CD14-positive monocyte (primary cell): ENCODE measurements around the gene CDH23. TPM values are rescaled to one million over a fixed set of nuclear protein-coding genes. Genes with fewer than 3 reads are reported as not detected.

Source experiments
- DNase-seq, 3 donors: peaks; one replicate each; pipeline ENCODE4 v3.0.0-alpha.2; 2011 to 2022
- H2AFZ ChIP-seq: 2 replicates; pipeline ENCODE4 v1.6.0; 2012; ENCODE audit warnings: mild to moderate bottlenecking, low read depth, low read length, inconsistent platforms; ENCODE audit not compliant: insufficient read depth, poor library complexity, severe bottlenecking
- H3K27ac ChIP-seq, 2 donors: 1 replicate in 1 of 2; 2 replicates in 1 of 2; pipeline ENCODE4 v1.5.1; 2012 to 2013; ENCODE audit warnings: low read length in 2 of 2, control low read depth in 1 of 2, inconsistent platforms in 1 of 2, low read depth in 1 of 2, mild to moderate bottlenecking in 1 of 2
- H3K27me3 ChIP-seq, 2 donors: one replicate each; pipeline versions ENCODE4 v1.6.0 to v1.6.1; 2011 to 2013; ENCODE audit warnings: low read length in 2 of 2; ENCODE audit not compliant: control insufficient read depth in 2 of 2, insufficient read depth in 2 of 2
- H3K36me3 ChIP-seq, 2 donors: replicated peaks in 1 of 2; 1 replicate in 1 of 2; 2 replicates in 1 of 2; pipeline versions ENCODE4 v1.5.1 to v1.6.1; 2012 to 2013; ENCODE audit warnings: low read length in 2 of 2, control low read depth in 1 of 2, inconsistent platforms in 1 of 2, mild to moderate bottlenecking in 1 of 2; ENCODE audit not compliant: insufficient read depth in 2 of 2, control insufficient read depth in 1 of 2
- H3K4me1 ChIP-seq, 2 donors: 1 replicate in 1 of 2; 2 replicates in 1 of 2; pipeline versions ENCODE4 v1.5.1 to v1.6.1; 2012 to 2013; ENCODE audit warnings: low read length in 2 of 2, control low read depth in 1 of 2, inconsistent platforms in 1 of 2, mild to moderate bottlenecking in 1 of 2, moderate library complexity in 1 of 2; ENCODE audit not compliant: insufficient read depth in 2 of 2, control insufficient read depth in 1 of 2
- H3K4me2 ChIP-seq: replicated peaks from 2 replicates; pipeline ENCODE3; 2012; ENCODE audit warnings: low read length, moderate library complexity, mild to moderate bottlenecking; ENCODE audit not compliant: poor library complexity, severe bottlenecking; ENCODE audit errors: extremely low read depth
- H3K4me3 ChIP-seq, 3 experiments: fragments of 200-600 bp in 1 of 3; sonication (generic) in 1 of 3; replicated peaks in 1 of 3; 1 replicate in 2 of 3; 2 replicates in 1 of 3; pipeline ENCODE4 v1.5.1; 2011 to 2013; ENCODE audit warnings: low read length in 3 of 3, mild to moderate bottlenecking in 3 of 3, control low read depth in 2 of 3, low read depth in 2 of 3, inconsistent platforms in 1 of 3, moderate library complexity in 1 of 3
- H3K79me2 ChIP-seq: 2 replicates; pipeline ENCODE4 v1.6.0; 2012; ENCODE audit warnings: mild to moderate bottlenecking, control low read depth, inconsistent platforms, low read length, moderate library complexity; ENCODE audit not compliant: insufficient read depth
- H3K9ac ChIP-seq: 2 replicates; pipeline ENCODE4 v1.6.0; 2017; ENCODE audit warnings: low read length, mild to moderate bottlenecking; ENCODE audit not compliant: insufficient read depth, poor library complexity, severe bottlenecking
- H3K9me3 ChIP-seq, 2 donors: replicated peaks in 1 of 2; 1 replicate in 1 of 2; 2 replicates in 1 of 2; pipeline versions ENCODE4 v1.5.1 to v1.6.1; 2012 to 2013; ENCODE audit warnings: low read length in 2 of 2, control low read depth in 1 of 2; ENCODE audit not compliant: control insufficient read depth in 1 of 2, insufficient read depth in 1 of 2
- H4K20me1 ChIP-seq: 2 replicates; pipeline ENCODE4 v1.6.0; 2012; ENCODE audit warnings: mild to moderate bottlenecking, low read length, control low read depth, moderate library complexity; ENCODE audit not compliant: insufficient read depth
- H3K27ac Mint-ChIP-seq, 7 donors: one replicate each; pipeline ENCODE4 v1.8.0; 2020; ENCODE audit warnings: mild to moderate bottlenecking in 7 of 7, mixed read lengths in 7 of 7, moderate library complexity in 6 of 7, inconsistent platforms in 2 of 7
- H3K27me3 Mint-ChIP-seq, 3 donors: one replicate each; pipeline ENCODE4 v1.8.0; 2021 to 2022; ENCODE audit warnings: low read depth in 3 of 3, mild to moderate bottlenecking in 3 of 3, mixed read lengths in 3 of 3, moderate library complexity in 3 of 3, inconsistent platforms in 1 of 3
- H3K36me3 Mint-ChIP-seq, 2 donors: one replicate each; pipeline ENCODE4 v1.8.0; 2020; ENCODE audit warnings: mixed read lengths in 2 of 2, inconsistent platforms in 1 of 2, mild to moderate bottlenecking in 1 of 2
- H3K4me1 Mint-ChIP-seq: one replicate; pipeline ENCODE4 v1.8.0; 2020; ENCODE audit warnings: mild to moderate bottlenecking, mixed read lengths
- H3K4me3 Mint-ChIP-seq, 2 donors: one replicate each; pipeline ENCODE4 v1.8.0; 2020; ENCODE audit warnings: mild to moderate bottlenecking in 2 of 2, mixed read lengths in 2 of 2, moderate library complexity in 1 of 2
- H3K9me3 Mint-ChIP-seq, 7 donors: one replicate each; pipeline ENCODE4 v1.8.0; 2020 to 2022; ENCODE audit warnings: mixed read lengths in 7 of 7, mild to moderate bottlenecking in 6 of 7, moderate library complexity in 6 of 7, inconsistent platforms in 2 of 7
- CTCF ChIP-seq: fragments of 200-600 bp; IDR thresholded peaks from one replicate; pipeline ENCODE4 v1.8.0; 2022; ENCODE audit warnings: antibody characterized with exemption, mild to moderate bottlenecking
- WGBS: methylation state at CpG from one replicate; pipeline ENCODE4 v1.1.5; 2013; ENCODE audit warnings: missing lambda C conversion rate; ENCODE audit not compliant: insufficient coverage; 5-methylcytosine and 5-hydroxymethylcytosine counted together
- intact Hi-C, 2 donors: fragments of 100-400 bp; cut with micrococcal nuclease; formaldehyde crosslinking; loops; one replicate each; pipeline versions ENCODE4 v1.15.0 to v1.15.1; 2023
- polyA plus RNA-seq, 3 donors: library from polyadenylated mRNA; depleted of rRNA in 1 of 3; unstranded in 2 of 3; stranded (reverse) in 1 of 3; fragments of 300-500 nt in 2 of 3; fragments of >200 nt in 1 of 3; fragmentation: Illumina TruSeq in 2 of 3; gene quantifications; 1 replicate in 2 of 3; 2 replicates in 1 of 3; pipeline ENCODE4 v1.2.3, GENCODE V29; 2012 to 2021

Gene CDH23
- polyA plus RNA-seq, 3 donors = 8.2 to 36.2 (median 10.5) TPM

GRCh38 chr10:71799608-71800453 lies 403.1 kb downstream of the CDH23 start:
- no peak overlapping the region for H3K4me3 Mint-ChIP-seq
- 0% methylated on average over 1 of the region's 3 CpGs for WGBS
- peaks cover 67% of the 10 kb centered on the region for H3K4me1 Mint-ChIP-seq

GRCh38 chr10:71801361-71801760 lies 404.6 kb downstream of the CDH23 start:
- no peak overlapping the region for H3K4me3 ChIP-seq
- Mint-ChIP-seq H3K4me1 (peaks cover 78% of the 10 kb centered on the region), H3K4me3 (no peak overlapping the region), H3K36me3 (no peaks in the 10 kb centered on the region), H3K9me3 (peaks cover 0 to 4% (median 0%) of the 10 kb centered on the region in 7 donors), H3K27me3 (peaks cover 1 to 7% (median 3%) of the 10 kb centered on the region in 3 donors), H3K27ac (peak overlapping the region in 3 of 7 donors; percentile 4 to 68 (median 66))
- no peaks in the 10 kb centered on the region for H3K27me3 ChIP-seq
- no peak overlapping the region for H2AFZ ChIP-seq
- H3K9ac ChIP-seq = no peak overlapping the region
- 11% methylated on average over 1 of the region's 9 CpGs for WGBS
- no peak for TF ChIP-seq CTCF
- intact Hi-C loops = no loop called here
- no peaks in the 10 kb centered on the region for H3K79me2 ChIP-seq
- peak in 2 of 3 donors; percentile 48 to 49 for DNase-seq
- H3K9me3 ChIP-seq = no peaks in the 10 kb centered on the region
- no peaks in the 10 kb centered on the region for H4K20me1 ChIP-seq
- peaks cover 71 to 90% of the 10 kb centered on the region in 2 donors for H3K4me1 ChIP-seq
- H3K36me3 ChIP-seq = no peaks in the 10 kb centered on the region
- no peak overlapping the region for H3K4me2 ChIP-seq
- H3K27ac ChIP-seq = peak overlapping the region in 1 of 2 donors; percentile 50

More at GRCh38 chr10:71799608-71800453, 403.1 kb downstream of the CDH23 start:
- Histone ChIP-seq H3K36me3 (no peaks in the 10 kb centered on the region), H3K4me1 (peaks cover 57 to 74% of the 10 kb centered on the region in 2 donors), H3K79me2 (no peaks in the 10 kb centered on the region), H3K9ac (no peak overlapping the region), H3K27ac (no peak overlapping the region), H2AFZ (no peak overlapping the region), H3K4me3 (no peak overlapping the region), H4K20me1 (peaks cover 4% of the 10 kb centered on the region), H3K9me3 (no peaks in the 10 kb centered on the region), H3K4me2 (no peak overlapping the region), H3K27me3 (no peaks in the 10 kb centered on the region)
- peaks cover 0 to 4% (median 0%) of the 10 kb centered on the region in 7 donors for H3K9me3 Mint-ChIP-seq
- H3K27me3 Mint-ChIP-seq = peaks cover 3 to 5% (median 3%) of the 10 kb centered on the region in 3 donors
- no peak for DNase-seq
- TF ChIP-seq CTCF = no peak
- peak overlapping the region in 1 of 7 donors; percentile 24 for H3K27ac Mint-ChIP-seq
- intact Hi-C loops = no loop called here
- H3K36me3 Mint-ChIP-seq = no peaks in the 10 kb centered on the region
